ENCODE results near the gene RMDN3. TPM values are rescaled to one million over a fixed set of nuclear protein-coding genes. Genes with fewer than 3 reads are reported as not detected.
A peak's percentile ranks its signal among the peaks of the same experiment; 100 is the strongest.

Gene RMDN3
- total RNA-seq, 2 experiments from 2014 or later: 29.1 to 30.3 TPM

DNA sequence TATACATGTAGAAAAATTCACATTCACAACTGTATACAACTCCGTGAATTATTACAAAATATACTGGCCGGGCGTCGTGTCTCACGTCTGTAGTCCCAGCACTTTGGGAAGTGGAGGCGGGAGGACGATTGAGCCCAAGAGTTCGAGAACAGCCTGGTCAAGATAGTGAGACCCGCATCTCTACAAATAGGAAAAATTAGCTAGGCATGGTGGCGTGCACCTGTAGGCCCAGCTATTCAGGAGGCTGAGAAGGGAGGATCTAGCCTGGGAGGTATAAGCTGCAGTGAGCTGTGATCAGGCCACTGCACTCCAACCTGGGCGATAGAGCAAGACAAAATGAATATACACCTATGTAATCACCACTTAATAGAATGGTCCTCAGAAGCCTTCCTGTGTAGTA, 58.8 kb downstream of the RMDN3 start:
- no peaks in the 10 kb centered on the region for H3K27me3 Mint-ChIP-seq
- H3K9me3 Mint-ChIP-seq: no peaks in the 10 kb centered on the region
- POLR2A ChIA-PET: interaction anchor here (2.3 kb wide), 1 partner anchor 11 kb away, joined by 21 read pairs; no protein-coding TSS in a partner anchor
- peaks cover 22% of the 10 kb centered on the region for H3K36me3 Mint-ChIP-seq (ENCODE audit: low read depth)
- Histone ChIP-seq H3K4me1 (ENCODE audit: insufficient read depth, low read length) (peaks cover 23% of the 10 kb centered on the region), H3K27ac (ENCODE audit: low read depth in 1 of 2, low read length in 2 of 2) (no peak overlapping the region), H3K4me3 (ENCODE audit: low read length) (no peak overlapping the region), H3K27me3 (ENCODE audit: control insufficient read depth in 1 of 2, insufficient read depth in 2 of 2, low read length in 2 of 2) (no peaks in the 10 kb centered on the region), H3K9me3 (ENCODE audit: control insufficient read depth in 1 of 2, insufficient read depth in 1 of 2, low read length in 2 of 2) (no peaks in the 10 kb centered on the region), H3K36me3 (ENCODE audit: insufficient read depth, low read length) (peaks cover 9% of the 10 kb centered on the region)
- peaks cover 21% of the 10 kb centered on the region for H3K4me1 Mint-ChIP-seq (ENCODE audit: low read depth)
- intact Hi-C loops (cut with DNase I, micrococcal nuclease): loop anchor here in 1 of 2 experiments (10.0 kb wide), 2 partner anchors 131 to 719 kb away; partner anchors contain the start of genes CCDC32, RPUSD2 and RTF1
- no peak for TF ChIP-seq CTCF (IDR thresholded peaks at IDR 0.05)
- ATAC-seq (ENCODE audit: poor library complexity): no peak
- H3K27ac Mint-ChIP-seq: peak overlapping the region; percentile 28
- CTCF ChIA-PET: no interaction called here
- DNase-seq: no peak
- peak overlapping the region; percentile 77 for H3K4me3 Mint-ChIP-seq

DNA sequence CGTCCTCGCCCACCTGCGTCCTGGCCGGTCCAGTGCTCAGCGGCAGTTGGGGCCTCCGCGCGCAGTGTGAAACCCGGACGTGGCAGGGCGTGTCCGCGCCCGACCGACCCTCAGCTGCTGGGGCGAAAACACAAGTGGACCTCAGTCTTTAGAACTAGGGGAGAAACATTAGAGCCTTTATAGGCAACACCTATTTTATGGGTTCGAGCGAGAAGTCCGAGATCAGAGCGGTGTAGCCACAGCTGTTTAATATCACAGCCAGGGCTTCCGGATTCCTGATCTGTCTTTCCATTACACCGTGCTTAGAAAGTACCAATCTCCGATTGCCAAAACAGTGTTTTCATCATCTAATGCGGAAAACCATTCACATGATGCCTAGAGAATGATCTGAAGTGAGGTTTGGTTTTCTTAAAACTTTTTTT, 59.6 kb downstream of the RMDN3 start:
- peaks cover 21% of the 10 kb centered on the region for H3K4me1 Mint-ChIP-seq (ENCODE audit: low read depth)
- H3K36me3 Mint-ChIP-seq (ENCODE audit: low read depth): peaks cover 22% of the 10 kb centered on the region
- Histone ChIP-seq H3K4me1 (ENCODE audit: insufficient read depth, low read length) (peaks cover 23% of the 10 kb centered on the region), H3K36me3 (ENCODE audit: insufficient read depth, low read length) (peaks cover 9% of the 10 kb centered on the region), H3K9me3 (ENCODE audit: control insufficient read depth in 1 of 2, insufficient read depth in 1 of 2, low read length in 2 of 2) (no peaks in the 10 kb centered on the region), H3K4me3 (ENCODE audit: low read length) (peak overlapping the region; percentile 82), H3K27me3 (ENCODE audit: control insufficient read depth in 1 of 2, insufficient read depth in 2 of 2, low read length in 2 of 2) (no peaks in the 10 kb centered on the region), H3K27ac (ENCODE audit: low read depth in 1 of 2, low read length in 2 of 2) (peak overlapping the region in 1 of 2 donors; percentile 94)
- ATAC-seq (ENCODE audit: poor library complexity) (no peak), DNase-seq (peak in 4 of 14 experiments; percentile 13 to 42 (median 35))
- H3K4me3 Mint-ChIP-seq: peak overlapping the region; percentile 97
- no peaks in the 10 kb centered on the region for H3K27me3 Mint-ChIP-seq
- no peaks in the 10 kb centered on the region for H3K9me3 Mint-ChIP-seq
- H3K27ac Mint-ChIP-seq: peak overlapping the region; percentile 98
- ChIA-PET POLR2A (interaction anchor here (0.6 to 2.6 kb wide), 24 partner anchors 10 to 1880 kb away, joined by 3 to 25 read pairs (median 6); partner anchors contain the start of genes BAHD1, C15orf62, CCDC32 and DNAJC17), CTCF (interaction anchor here (0.6 to 3.3 kb wide), 4 partner anchors 51 to 199 kb away, joined by 3 to 10 read pairs (median 3); partner anchors contain the start of gene VPS18)
- no peak for TF ChIP-seq CTCF (IDR thresholded peaks at IDR 0.05)
- intact Hi-C loops (cut with DNase I, micrococcal nuclease): loop anchor here (1.0 to 10.0 kb wide), 5 partner anchors 60 to 719 kb away; partner anchors contain the start of genes RMDN3 (in 2 of the 2), CCDC32 (in 1 of the 2), DNAJC17 (in 1 of the 2) and KNL1 (in 1 of the 2)

DNA sequence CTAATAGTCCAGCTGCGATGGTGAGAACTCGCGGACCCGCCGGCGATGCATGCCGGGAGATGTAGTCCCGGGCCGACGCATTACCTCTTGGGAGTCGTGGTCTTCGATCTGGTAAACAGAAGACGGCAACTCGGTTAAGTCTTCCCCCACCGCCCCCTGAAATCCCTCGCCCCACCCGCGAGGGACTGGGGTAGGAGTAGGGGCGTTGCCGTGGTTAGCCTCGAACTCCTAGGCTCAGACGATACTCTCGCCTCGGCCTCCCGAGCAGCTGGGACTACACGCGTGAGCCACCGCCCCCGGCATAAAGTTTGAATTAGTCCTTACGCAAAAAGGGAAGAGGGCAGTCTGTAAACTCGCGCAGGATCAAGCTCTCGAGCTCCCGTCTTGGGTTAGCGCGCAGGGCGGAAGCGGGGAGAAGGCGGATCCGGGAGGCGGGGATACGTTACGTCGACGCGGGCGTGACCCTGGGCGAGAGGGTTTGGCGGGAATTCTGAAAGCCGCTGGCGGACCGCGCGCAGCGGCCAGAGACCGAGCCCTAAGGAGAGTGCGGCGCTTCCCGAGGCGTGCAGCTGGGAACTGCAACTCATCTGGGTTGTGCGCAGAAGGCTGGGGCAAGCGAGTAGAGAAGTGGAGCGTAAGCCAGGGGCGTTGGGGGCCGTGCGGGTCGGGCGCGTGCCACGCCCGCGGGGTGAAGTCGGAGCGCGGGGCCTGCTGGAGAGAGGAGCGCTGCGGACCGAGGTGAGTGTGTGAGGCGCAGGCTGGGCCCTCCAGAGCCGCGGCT, 60.2 kb downstream of the RMDN3 start, which contains the start of gene RAD51:
RAD51 (plus strand) TSS at position 487 of the 781 bp plus-strand sequence. CDS start 3,585 bp downstream, outside the sequence.
- H3K4me1 ChIP-seq (ENCODE audit: insufficient read depth, low read length): peaks cover 23% of the 10 kb centered on the region
- CTCF ChIA-PET: interaction anchor here (1.0 to 3.3 kb wide), 7 partner anchors 49 to 199 kb away, joined by 3 to 10 read pairs (median 6); partner anchors contain the start of genes GCHFR and VPS18
- peaks cover 9% of the 10 kb centered on the region for H3K36me3 ChIP-seq (ENCODE audit: insufficient read depth, low read length)
- Mint-ChIP-seq H3K9me3 (no peaks in the 10 kb centered on the region), H3K4me1 (ENCODE audit: low read depth) (peaks cover 21% of the 10 kb centered on the region), H3K27me3 (no peaks in the 10 kb centered on the region), H3K36me3 (ENCODE audit: low read depth) (peaks cover 22% of the 10 kb centered on the region), H3K27ac (peak within 1 kb of the TSS; percentile 98), H3K4me3 (peak within 1 kb of the TSS; percentile 97)
- no peaks in the 10 kb centered on the region for H3K27me3 ChIP-seq (ENCODE audit: control insufficient read depth in 1 of 2, insufficient read depth in 2 of 2, low read length in 2 of 2)
- ATAC-seq (ENCODE audit: poor library complexity) (peak; percentile 91), DNase-seq (peak; percentile 87 to 96 (median 93))
- peak within 1 kb of the TSS; percentile 82 for H3K4me3 ChIP-seq (ENCODE audit: low read length)
- no peaks in the 10 kb centered on the region for H3K9me3 ChIP-seq (ENCODE audit: control insufficient read depth in 1 of 2, insufficient read depth in 1 of 2, low read length in 2 of 2)
- no peak for TF ChIP-seq CTCF (IDR thresholded peaks at IDR 0.05)
- H3K27ac ChIP-seq (ENCODE audit: low read depth in 1 of 2, low read length in 2 of 2): peak within 1 kb of the TSS; percentile 94 to 99
- POLR2A ChIA-PET: interaction anchor here (0.6 to 2.6 kb wide), 37 partner anchors 9 to 1881 kb away, joined by 3 to 25 read pairs (median 4); partner anchors contain the start of genes BAHD1, C15orf62, CCDC32 and DNAJC17
- intact Hi-C loops (cut with DNase I, micrococcal nuclease): loop anchor here (1.0 to 10.0 kb wide), 7 partner anchors 60 to 720 kb away; partner anchors contain the start of genes RMDN3 (in 2 of the 2), C15orf62 (in 1 of the 2), CCDC32 (in 1 of the 2) and DNAJC17 (in 1 of the 2)

Data from CD4-positive, alpha-beta T cell (primary cell).